ENCODE measurements around the gene LAMA5. TPM values are rescaled to one million over a fixed set of nuclear protein-coding genes. Genes with fewer than 3 reads are reported as not detected.

LAMA5 gene
- total and polyA plus RNA-seq, 2 of the 8 experiments (the other 6 are each of a cell fraction or from before 2014, with no cell fraction given), result 34.4 to 225 TPM

- H2AK5ac ChIP-seq (ENCODE audit: low read depth, low read length), result no peak overlapping the region
- no peak overlapping the region for H4K5ac ChIP-seq (ENCODE audit: insufficient read length, low read depth, low read length)
- H2BK120ac ChIP-seq (replicated peaks; ENCODE audit: low read depth, low read length), result no peak overlapping the region
- peaks cover 25 to 60% (median 49%) of the 10 kb centered on the region in 4 experiments for H3K36me3 ChIP-seq (ENCODE audit: control insufficient read depth in 2 of 4, insufficient read depth in 4 of 4, low read length in 3 of 4)
- 96% methylated on average over 13 of the region's 14 CpGs; no CpG with 5 or more reads in 1 of the 2 experiments for WGBS, 2 experiments (ENCODE audit: extremely low coverage in 1 of 2, insufficient coverage in 1 of 2, insufficient read length in 1 of 2, insufficient replicate concordance in 2 of 2, low coverage in 1 of 2, low lambda C conversion rate in 2 of 2, missing lambda C conversion rate in 1 of 2)
- 0 out of 2 replicates have a peak, but pooled peaks cover 3% of the 10 kb centered on the region for H3K79me1 ChIP-seq (ENCODE audit: low read depth, low read length)
- ChIA-PET CTCF (ENCODE audit: partially characterized antibody) (interaction anchor here (0.6 to 2.3 kb wide), 6 partner anchors 9 to 160 kb away, joined by 3 to 13 read pairs (median 6); no protein-coding TSS in a partner anchor), POLR2A (ENCODE audit: partially characterized antibody) (interaction anchor here (0.7 to 1.9 kb wide), 14 partner anchors 9 to 222 kb away, joined by 3 to 7 read pairs (median 4); partner anchors contain the start of genes ADRM1 and RPS21)
- H3K79me2 ChIP-seq (ENCODE audit: control insufficient read depth in 1 of 2, insufficient read depth in 2 of 2, low read length in 2 of 2), result peaks cover 0 to 2% of the 10 kb centered on the region in 2 experiments; a peak in 1 of 4 replicates
- H3K23ac ChIP-seq (ENCODE audit: insufficient read length), result no peak overlapping the region
- DNase-seq (ENCODE audit: low read depth in 1 of 2, low spot score in 2 of 2) (no peak), FAIRE-seq (no peak)
- no peak overlapping the region for H2BK5ac ChIP-seq (ENCODE audit: low read depth, low read length)
- H3K56ac ChIP-seq (replicated peaks; ENCODE audit: insufficient read length, low read depth, low read length), result no peak overlapping the region
- peaks cover 0 to 26% of the 10 kb centered on the region in 2 experiments for H4K20me1 ChIP-seq (replicated peaks in 1 of 2; ENCODE audit: control insufficient read depth in 1 of 2, insufficient read depth in 2 of 2, low read length in 2 of 2)
- no peak overlapping the region for H3K9ac ChIP-seq (replicated peaks in 1 of 4; ENCODE audit: extremely low read depth in 1 of 4, low read depth in 3 of 4, low read length in 3 of 4)
- no peak overlapping the region for H2BK12ac ChIP-seq (ENCODE audit: low read depth, low read length)
- H2AFZ ChIP-seq (ENCODE audit: low read length), result no peak overlapping the region
- no peak overlapping the region for H4K8ac ChIP-seq (ENCODE audit: extremely low read depth, insufficient read depth, low read length)
- no peak overlapping the region for H3K18ac ChIP-seq (ENCODE audit: extremely low read depth, low read length)
- no peak overlapping the region for H3K27ac ChIP-seq (ENCODE audit: low read depth, low read length)
- H3K23me2 ChIP-seq (ENCODE audit: low read depth, low read length), result no peaks in the 10 kb centered on the region
- no peak overlapping the region for H4K91ac ChIP-seq (replicated peaks; ENCODE audit: insufficient read length, low read length)
- no peak overlapping the region for H3K4me2 ChIP-seq (ENCODE audit: insufficient read depth in 1 of 2, low read depth in 2 of 2, low read length in 2 of 2)
- H3K4me3 ChIP-seq (ENCODE audit: extremely low read depth in 1 of 4, insufficient read depth in 2 of 4, low read depth in 3 of 4, low read length in 4 of 4), result no peak overlapping the region
- no peak overlapping the region for H3K14ac ChIP-seq (ENCODE audit: insufficient read length)
- H2BK15ac ChIP-seq (ENCODE audit: low read length), result no peak overlapping the region
- no peak overlapping the region for H3K4ac ChIP-seq (replicated peaks; ENCODE audit: insufficient read length, low read depth, low read length)
- no peaks in the 10 kb centered on the region for H3K27me3 ChIP-seq (replicated peaks in 1 of 4; ENCODE audit: control insufficient read depth in 3 of 4, extremely low read depth in 1 of 4, insufficient read depth in 3 of 4, low read length in 3 of 4)
- H3K9me3 ChIP-seq (ENCODE audit: insufficient read depth in 2 of 2, low read depth in 1 of 2, low read length in 1 of 2), result no peaks in the 10 kb centered on the region
- H3K4me1 ChIP-seq (replicated peaks in 1 of 4; ENCODE audit: control insufficient read depth in 3 of 4, insufficient read depth in 4 of 4, low read length in 3 of 4), result no peaks in the 10 kb centered on the region
- no peak overlapping the region for H2BK20ac ChIP-seq (ENCODE audit: low read length)
- no peak for TF ChIP-seq RNF2 (IDR thresholded peaks at IDR 0.05; ENCODE audit: borderline replicate concordance, low read depth, low read length, missing control alignments, poor library complexity, severe bottlenecking)
- no peak for TF ChIP-seq HDAC2 (IDR thresholded peaks at IDR 0.05; ENCODE audit: borderline replicate concordance in 1 of 2, low read depth in 2 of 2, low read length in 2 of 2)
- TF ChIP-seq BACH1 (IDR thresholded peaks at IDR 0.05; ENCODE audit: low read length), result no peak
- no peak for TF ChIP-seq CBX5 (IDR thresholded peaks at IDR 0.05; ENCODE audit: low read depth, low read length)
- no peak for TF ChIP-seq EP300 (IDR thresholded peaks at IDR 0.05; ENCODE audit: borderline replicate concordance in 1 of 2, low read depth in 2 of 2, low read length in 2 of 2)
- TF ChIP-seq EZH2 (IDR thresholded peaks at IDR 0.05; ENCODE audit: low read depth, low read length, severe bottlenecking), result no peak
- TF ChIP-seq SIN3A (conservative IDR thresholded peaks at IDR 0.05 in 1 of 2, IDR thresholded peaks at IDR 0.05 in 1 of 2; ENCODE audit: low read depth in 1 of 2, low read length in 2 of 2), result no peak
- no peak for TF ChIP-seq CEBPB (IDR thresholded peaks at IDR 0.05; ENCODE audit: low read depth, low read length)
- TF ChIP-seq POLR2AphosphoS5 (IDR thresholded peaks at IDR 0.05; ENCODE audit: low read depth, low read length), result no peak
- TF ChIP-seq TCF12 (IDR thresholded peaks at IDR 0.05; ENCODE audit: low read depth, low read length), result no peak
- no peak for TF ChIP-seq CBX8 (IDR thresholded peaks at IDR 0.05; ENCODE audit: borderline replicate concordance, low read depth, low read length)
- TF ChIP-seq ZNF274 (IDR thresholded peaks at IDR 0.05; ENCODE audit: borderline replicate concordance, extremely low read depth, low read length), result no peak
- TF ChIP-seq CHD1 (IDR thresholded peaks at IDR 0.05; ENCODE audit: low read depth, low read length), result no peak
Measured at GRCh38 chr20:62339647-62340062, 27.5 kb downstream of the LAMA5 start.

Measured in H1 (cell line).